ENCODE results near the gene AZGP1. TPM values are rescaled to one million over a fixed set of nuclear protein-coding genes. Genes with fewer than 3 reads are reported as not detected.

AZGP1 gene
- 0.32 TPM in 1 of 2 replicates, not detected in the other for total RNA-seq

GRCh38 chr7:99975782-99976521 lies at the start of gene AZGP1:
Gene AZGP1 (minus strand): TSS chr7:99976031. CDS start chr7:99976020, 11 bp downstream.

GRCh38 chr7:100015232-100016214 lies 39.7 kb upstream of the AZGP1 start, which contains the start of gene ZKSCAN1:
Gene ZKSCAN1 (plus strand): TSS chr7:100015596. CDS start chr7:100023507, 7,911 bp downstream.

GRCh38 chr7:99928994-99929729 lies 46.7 kb downstream of the AZGP1 start, which contains the start of gene GJC3:
Gene GJC3 (minus strand): TSS chr7:99929620. CDS start chr7:99929620, 0 bp downstream.

GRCh38 chr7:99918959-99919813 lies 56.6 kb downstream of the AZGP1 start, which contains the start of gene TRIM4:
Gene TRIM4 (minus strand): TSS chr7:99919530. CDS start chr7:99919401, 129 bp downstream.

Other genes starting within 250 kb of the AZGP1 start
- 0.30 and 1.1 TPM in 2 replicates for gene CYP3A7, start 240.8 kb downstream of the AZGP1 start, total RNA-seq
- gene CYP3A4, start 191.8 kb downstream of the AZGP1 start, total RNA-seq, result not detected in 2 replicates
- gene CYP3A43, start 148.0 kb downstream of the AZGP1 start, total RNA-seq, result not detected in 2 replicates
- not detected in 2 replicates for gene OR2AE1, start 99.0 kb downstream of the AZGP1 start, total RNA-seq
- gene TRIM4, start 56.5 kb downstream of the AZGP1 start, total RNA-seq, result 28.3 and 29.7 TPM in 2 replicates
- not detected in 2 replicates for gene GJC3, start 46.4 kb downstream of the AZGP1 start, total RNA-seq
- 46.6 and 48.1 TPM in 2 replicates for gene ZKSCAN1, start 39.6 kb upstream of the AZGP1 start, total RNA-seq
- 7.4 and 8.9 TPM in 2 replicates for gene ZSCAN21, start 73.7 kb upstream of the AZGP1 start, total RNA-seq
- 26.4 and 30.4 TPM in 2 replicates for gene ZNF3, start 105.7 kb upstream of the AZGP1 start, total RNA-seq
- gene COPS6, start 112.9 kb upstream of the AZGP1 start, total RNA-seq, result 70.4 and 107 TPM in 2 replicates
- 14.6 and 57.5 TPM in 2 replicates for gene MCM7, start 125.4 kb upstream of the AZGP1 start, total RNA-seq
- gene AP4M1, start 125.6 kb upstream of the AZGP1 start, total RNA-seq, result 26.1 and 40.4 TPM in 2 replicates
- 47.8 and 83.0 TPM in 2 replicates for gene TAF6, start 143.3 kb upstream of the AZGP1 start, total RNA-seq
- gene CNPY4, start 143.6 kb upstream of the AZGP1 start, total RNA-seq, result 33.4 and 61.5 TPM in 2 replicates
- gene MBLAC1, start 150.9 kb upstream of the AZGP1 start, total RNA-seq, result 1.8 and 2.2 TPM in 2 replicates
- 30.5 and 91.8 TPM in 2 replicates for gene LAMTOR4, start 172.9 kb upstream of the AZGP1 start, total RNA-seq
- 5.9 and 8.3 TPM in 2 replicates for gene TRAPPC14, start 182.7 kb upstream of the AZGP1 start, total RNA-seq
- gene GAL3ST4, start 192.6 kb upstream of the AZGP1 start, total RNA-seq, result 2.1 and 6.1 TPM in 2 replicates
- gene GPC2, start 201.3 kb upstream of the AZGP1 start, total RNA-seq, result 3.9 and 6.0 TPM in 2 replicates
- 0.88 and 1.2 TPM in 2 replicates for gene STAG3, start 201.9 kb upstream of the AZGP1 start, total RNA-seq
- not detected in 2 replicates for gene PVRIG, start 243.9 kb upstream of the AZGP1 start, total RNA-seq